Measurements from ENCODE around the gene CBX4.

The CBX4 gene

GRCh38 chr17:79829004-79829403, 10.2 kb downstream of the CBX4 start:
- DNase-seq (ENCODE audit: low spot score) = no peak

GRCh38 chr17:79826841-79827578, 12.2 kb downstream of the CBX4 start:
- DNase-seq (ENCODE audit: low spot score) = no peak

- DNase-seq (ENCODE audit: low spot score) = no peak
Measured at GRCh38 chr17:79826204-79826680, 13.0 kb downstream of the CBX4 start.

GRCh38 chr17:79825580-79825921, 13.7 kb downstream of the CBX4 start:
- no peak for DNase-seq (ENCODE audit: low spot score)

- DNase-seq (ENCODE audit: low spot score) = no peak
Measured at GRCh38 chr17:79824893-79825579, 14.2 kb downstream of the CBX4 start.

GRCh38 chr17:79824234-79824633, 15.0 kb downstream of the CBX4 start:
- DNase-seq (ENCODE audit: low spot score) = no peak

- DNase-seq (ENCODE audit: low spot score) = no peak
Measured at GRCh38 chr17:79822583-79823124, 16.6 kb downstream of the CBX4 start.

- DNase-seq (ENCODE audit: low spot score) = no peak
Measured at GRCh38 chr17:79821331-79822095, 17.7 kb downstream of the CBX4 start.

- DNase-seq (ENCODE audit: low spot score) = no peak
Measured at GRCh38 chr17:79820959-79821330, 18.3 kb downstream of the CBX4 start.

GRCh38 chr17:79819534-79820276, 19.5 kb downstream of the CBX4 start:
- no peak for DNase-seq (ENCODE audit: low spot score)

- DNase-seq (ENCODE audit: low spot score) = no peak
Measured at GRCh38 chr17:79819085-79819484, 20.2 kb downstream of the CBX4 start.

GRCh38 chr17:79818026-79818758, 21.0 kb downstream of the CBX4 start:
- DNase-seq (ENCODE audit: low spot score) = no peak

GRCh38 chr17:79815836-79816461, 23.3 kb downstream of the CBX4 start:
- no peak for DNase-seq (ENCODE audit: low spot score)

GRCh38 chr17:79814974-79815835, 24.0 kb downstream of the CBX4 start:
- DNase-seq (ENCODE audit: low spot score) = no peak

- DNase-seq (ENCODE audit: low spot score) = no peak
Measured at GRCh38 chr17:79814127-79814973, 24.9 kb downstream of the CBX4 start.

- no peak for DNase-seq (ENCODE audit: low spot score)
Measured at GRCh38 chr17:79813297-79814126, 25.7 kb downstream of the CBX4 start.

GRCh38 chr17:79812353-79813258, 26.6 kb downstream of the CBX4 start:
- no peak for DNase-seq (ENCODE audit: low spot score)

Measured in left forelimb (tissue), 1 donor.